Thoracic aorta (tissue), 2 donors: ENCODE data around the gene LRP11. TPM values are rescaled to one million over a fixed set of nuclear protein-coding genes. Genes with fewer than 3 reads are reported as not detected.
"Not testable (repeated sequence)": the region's sequence is repeated elsewhere in the genome, so short reads cannot be mapped to it uniquely, and the experiment has no call there.

Source experiments
- ATAC-seq: fragments of 150-250 bp; one replicate; pipeline ENCODE4 v1.8.0; 2017; ENCODE audit warnings: low read depth; ENCODE audit not compliant: insufficient number of reproducible peaks, low FRiP score
- DNase-seq: peaks from one replicate; pipeline ENCODE4 v3.0.0-alpha.2; 2020; ENCODE audit warnings: low spot score
- H3K27ac ChIP-seq, 2 donors: fragments of 200-600 bp; sonication (generic); 1 replicate in 1 of 2; 2 replicates in 1 of 2; pipeline ENCODE4 v1.5.1; 2016; ENCODE audit warnings: mild to moderate bottlenecking in 2 of 2, moderate library complexity in 2 of 2
- H3K27me3 ChIP-seq: fragments of 200-600 bp; sonication (generic); replicated peaks from 2 replicates; pipeline ENCODE4 v1.6.0; 2016; ENCODE audit warnings: mild to moderate bottlenecking; ENCODE audit not compliant: insufficient read depth
- H3K36me3 ChIP-seq: fragments of 200-600 bp; sonication (generic); one replicate; pipeline ENCODE4 v1.5.1; 2016
- H3K4me1 ChIP-seq, 2 donors: fragments of 200-600 bp; sonication (generic); 1 replicate in 1 of 2; 2 replicates in 1 of 2; pipeline versions ENCODE4 v1.5.1 to v1.6.0; 2016; ENCODE audit warnings: low read depth in 2 of 2, mild to moderate bottlenecking in 1 of 2; ENCODE audit not compliant: control insufficient read depth in 1 of 2
- H3K4me3 ChIP-seq: fragments of 200-600 bp; sonication (generic); 2 replicates; pipeline ENCODE4 v1.5.1; 2016; ENCODE audit warnings: mild to moderate bottlenecking
- H3K9me3 ChIP-seq: fragments of 200-600 bp; sonication (generic); 2 replicates; pipeline ENCODE4 v1.5.1; 2016
- total RNA-seq, 2 donors: library from RNA; depleted of rRNA; stranded (reverse); fragments of >200 nt; gene quantifications; one replicate each; pipeline versions ENCODE4 v1.1.0 to v1.2.3, GENCODE V29; 2016
- TF ChIP-seq, protein P1 (sequence below): fragments of 200-600 bp; sonication (generic); IDR thresholded peaks from one replicate; pipeline ENCODE4 v1.5.1; 2019; ENCODE audit warnings: antibody characterized with exemption

LRP11 gene
- total RNA-seq, 2 donors from 2014 or later = 22.4 to 31.8 TPM

DNA sequence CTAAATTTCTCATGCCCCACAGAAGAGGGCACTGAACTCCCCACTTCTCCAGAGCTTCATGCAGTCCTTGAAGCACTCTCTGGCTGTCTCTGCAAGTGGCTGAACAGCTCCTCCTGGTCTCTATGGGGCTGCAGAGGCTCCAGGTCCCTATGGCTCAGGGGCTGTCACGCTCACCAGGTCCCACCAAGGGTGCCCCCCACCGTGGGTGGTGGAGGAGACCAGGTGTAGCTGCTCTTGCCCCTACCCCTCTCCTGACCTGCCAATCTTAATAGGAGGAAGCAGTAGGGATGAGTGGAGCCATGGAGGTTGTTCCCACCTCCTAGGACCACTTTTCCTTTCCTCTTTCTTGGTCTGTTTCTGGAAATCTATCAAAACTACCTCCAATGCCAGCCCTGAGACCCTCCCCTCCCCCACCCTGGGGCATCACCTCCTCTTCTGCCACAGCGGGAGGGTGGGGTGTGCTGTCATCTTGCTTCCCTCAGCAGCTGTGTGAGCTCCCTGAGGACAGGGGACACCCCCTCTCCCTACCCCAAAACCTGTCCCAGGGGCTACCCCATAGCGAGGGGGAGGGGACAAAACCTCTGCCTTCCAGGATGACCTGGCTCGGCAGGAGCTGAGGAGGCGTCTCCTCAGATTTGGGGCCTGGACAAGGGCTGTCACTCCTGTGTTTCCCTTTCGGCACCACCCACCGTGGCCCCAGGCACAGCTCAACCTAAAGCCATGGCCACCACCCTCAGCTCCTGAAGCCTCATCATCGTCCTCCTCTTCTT, 45.7 kb upstream of the LRP11 start:
- ATAC-seq (no peak), DNase-seq (no peak)
- no peaks in the 10 kb centered on the region for H3K27me3 ChIP-seq
- no peak overlapping the region for H3K27ac ChIP-seq
- no peaks in the 10 kb centered on the region for H3K9me3 ChIP-seq
- H3K4me1 ChIP-seq = no peaks in the 10 kb centered on the region
- H3K4me3 ChIP-seq = no peak overlapping the region
- H3K36me3 ChIP-seq = no peaks in the 10 kb centered on the region
- TF ChIP-seq, protein P1, sequence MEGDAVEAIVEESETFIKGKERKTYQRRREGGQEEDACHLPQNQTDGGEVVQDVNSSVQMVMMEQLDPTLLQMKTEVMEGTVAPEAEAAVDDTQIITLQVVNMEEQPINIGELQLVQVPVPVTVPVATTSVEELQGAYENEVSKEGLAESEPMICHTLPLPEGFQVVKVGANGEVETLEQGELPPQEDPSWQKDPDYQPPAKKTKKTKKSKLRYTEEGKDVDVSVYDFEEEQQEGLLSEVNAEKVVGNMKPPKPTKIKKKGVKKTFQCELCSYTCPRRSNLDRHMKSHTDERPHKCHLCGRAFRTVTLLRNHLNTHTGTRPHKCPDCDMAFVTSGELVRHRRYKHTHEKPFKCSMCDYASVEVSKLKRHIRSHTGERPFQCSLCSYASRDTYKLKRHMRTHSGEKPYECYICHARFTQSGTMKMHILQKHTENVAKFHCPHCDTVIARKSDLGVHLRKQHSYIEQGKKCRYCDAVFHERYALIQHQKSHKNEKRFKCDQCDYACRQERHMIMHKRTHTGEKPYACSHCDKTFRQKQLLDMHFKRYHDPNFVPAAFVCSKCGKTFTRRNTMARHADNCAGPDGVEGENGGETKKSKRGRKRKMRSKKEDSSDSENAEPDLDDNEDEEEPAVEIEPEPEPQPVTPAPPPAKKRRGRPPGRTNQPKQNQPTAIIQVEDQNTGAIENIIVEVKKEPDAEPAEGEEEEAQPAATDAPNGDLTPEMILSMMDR = no peak

DNA sequence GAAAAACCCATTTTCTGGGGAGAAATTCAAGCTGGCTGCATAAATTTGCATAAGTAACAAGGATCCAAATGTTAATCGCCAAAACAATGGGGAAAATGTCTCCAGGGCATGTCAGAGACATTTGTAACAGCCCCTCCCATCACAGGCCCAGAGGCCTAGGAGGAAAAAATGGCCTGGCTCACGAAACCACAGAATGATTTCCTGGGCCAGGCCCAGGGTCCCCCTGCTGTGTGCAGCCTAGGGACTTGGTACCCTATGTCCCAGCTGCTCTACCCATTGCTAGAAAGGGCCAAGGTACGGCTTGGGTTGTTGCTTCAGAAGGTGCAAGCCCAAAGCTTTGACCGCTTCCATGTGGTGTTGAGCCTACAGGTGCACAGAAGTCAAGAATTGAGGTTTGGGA, 44.3 kb upstream of the LRP11 start:
- not testable (repeated sequence) for H3K4me1 ChIP-seq, H3K4me3 ChIP-seq, ATAC-seq, H3K27me3 ChIP-seq, H3K27ac ChIP-seq, DNase-seq, H3K9me3 ChIP-seq, H3K36me3 ChIP-seq

DNA sequence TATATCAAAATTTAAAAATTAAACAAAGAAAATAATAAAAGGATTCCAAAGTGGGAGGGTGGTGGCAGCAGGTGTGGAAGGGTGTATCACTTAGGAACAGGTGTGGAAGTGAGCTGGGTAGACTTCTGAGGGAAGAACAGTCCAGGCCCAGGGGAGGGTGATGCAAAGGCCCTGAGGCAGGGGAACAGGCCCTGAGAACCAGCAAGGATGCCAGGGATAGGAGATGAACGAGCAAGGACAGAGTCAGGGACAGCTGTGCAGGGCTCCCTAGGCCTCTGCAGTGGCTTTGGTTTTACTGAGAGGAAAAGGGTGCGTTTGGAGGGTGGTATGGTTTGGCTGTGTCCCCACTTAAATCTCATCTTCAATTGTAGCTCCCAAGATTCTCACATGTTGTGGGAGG, 43.2 kb upstream of the LRP11 start:
- H3K27me3 ChIP-seq = no peaks in the 10 kb centered on the region
- no peak overlapping the region for H3K4me3 ChIP-seq
- ATAC-seq (no peak), DNase-seq (no peak)
- no peaks in the 10 kb centered on the region for H3K9me3 ChIP-seq
- H3K4me1 ChIP-seq = no peaks in the 10 kb centered on the region
- TF ChIP-seq, protein P1 = no peak
- H3K27ac ChIP-seq = no peak overlapping the region
- no peaks in the 10 kb centered on the region for H3K36me3 ChIP-seq

DNA sequence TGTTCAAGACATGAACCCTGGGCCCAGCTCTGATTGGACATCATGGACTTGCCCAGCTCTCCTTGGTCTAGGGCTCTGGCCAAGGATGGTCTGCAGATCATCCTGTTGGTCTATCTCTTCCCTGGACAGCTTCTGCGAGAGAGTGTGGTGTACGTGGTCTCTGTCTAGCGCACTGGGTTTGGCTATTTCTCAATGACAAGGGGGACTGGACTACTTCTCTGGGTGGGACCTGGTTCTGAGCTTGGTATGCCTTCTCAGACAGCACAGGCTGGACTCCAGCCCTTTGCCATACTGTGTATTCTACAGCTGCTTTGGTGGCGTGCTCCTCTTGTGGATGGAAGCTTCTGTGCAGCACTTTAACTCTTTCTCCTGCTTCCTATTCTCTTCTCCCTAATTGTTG, 42.2 kb upstream of the LRP11 start:
- H3K4me1 ChIP-seq = no peaks in the 10 kb centered on the region
- no peak for DNase-seq
- TF ChIP-seq, protein P1 = no peak
- no peak overlapping the region for H3K27ac ChIP-seq
- no peaks in the 10 kb centered on the region for H3K9me3 ChIP-seq
- H3K27me3 ChIP-seq = no peaks in the 10 kb centered on the region
- no peaks in the 10 kb centered on the region for H3K36me3 ChIP-seq
- no peak for ATAC-seq
- no peak overlapping the region for H3K4me3 ChIP-seq

DNA sequence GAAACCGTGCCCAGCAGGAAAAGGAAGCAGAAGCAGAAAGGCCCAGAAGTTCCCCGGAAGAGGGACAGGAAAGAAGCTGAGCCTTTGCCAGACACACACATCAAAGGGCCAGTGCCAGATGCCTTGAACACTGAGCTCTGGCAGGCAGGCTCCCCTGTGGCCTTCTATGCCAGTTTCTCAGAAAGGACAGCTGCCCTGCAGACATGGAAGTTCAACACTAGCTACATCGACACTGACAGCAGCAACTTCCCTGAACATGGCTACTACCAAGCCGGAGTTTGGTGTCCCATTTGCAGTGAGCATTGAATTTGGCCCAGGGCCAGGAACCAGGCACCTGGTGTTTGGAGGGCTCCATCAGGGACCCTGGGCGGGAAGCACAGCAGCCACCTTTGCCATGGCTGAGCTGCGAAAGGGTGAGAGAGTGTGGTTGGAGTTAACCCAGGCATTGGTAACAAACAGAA, 41.8 kb upstream of the LRP11 start:
- Histone ChIP-seq H3K9me3 (no peaks in the 10 kb centered on the region), H3K36me3 (no peaks in the 10 kb centered on the region), H3K4me3 (no peak overlapping the region), H3K4me1 (no peaks in the 10 kb centered on the region), H3K27me3 (no peaks in the 10 kb centered on the region), H3K27ac (no peak overlapping the region)
- ATAC-seq = no peak
- TF ChIP-seq, protein P1 = no peak
- no peak for DNase-seq
